GM19351 (cell line): ENCODE data around the gene LDAF1.
"Not testable (repeated sequence)": the region's sequence is repeated elsewhere in the genome, so short reads cannot be mapped to it uniquely, and the experiment has no call there.

ENCODE experiments used
- ATAC-seq: cut with Tn5 transposase; IDR thresholded peaks from one replicate; pipeline ENCODE4 v1.9.1; 2021; ENCODE audit warnings: mild to moderate bottlenecking, moderate library complexity; ENCODE audit not compliant: unreplicated experiment

The LDAF1 gene

DNA sequence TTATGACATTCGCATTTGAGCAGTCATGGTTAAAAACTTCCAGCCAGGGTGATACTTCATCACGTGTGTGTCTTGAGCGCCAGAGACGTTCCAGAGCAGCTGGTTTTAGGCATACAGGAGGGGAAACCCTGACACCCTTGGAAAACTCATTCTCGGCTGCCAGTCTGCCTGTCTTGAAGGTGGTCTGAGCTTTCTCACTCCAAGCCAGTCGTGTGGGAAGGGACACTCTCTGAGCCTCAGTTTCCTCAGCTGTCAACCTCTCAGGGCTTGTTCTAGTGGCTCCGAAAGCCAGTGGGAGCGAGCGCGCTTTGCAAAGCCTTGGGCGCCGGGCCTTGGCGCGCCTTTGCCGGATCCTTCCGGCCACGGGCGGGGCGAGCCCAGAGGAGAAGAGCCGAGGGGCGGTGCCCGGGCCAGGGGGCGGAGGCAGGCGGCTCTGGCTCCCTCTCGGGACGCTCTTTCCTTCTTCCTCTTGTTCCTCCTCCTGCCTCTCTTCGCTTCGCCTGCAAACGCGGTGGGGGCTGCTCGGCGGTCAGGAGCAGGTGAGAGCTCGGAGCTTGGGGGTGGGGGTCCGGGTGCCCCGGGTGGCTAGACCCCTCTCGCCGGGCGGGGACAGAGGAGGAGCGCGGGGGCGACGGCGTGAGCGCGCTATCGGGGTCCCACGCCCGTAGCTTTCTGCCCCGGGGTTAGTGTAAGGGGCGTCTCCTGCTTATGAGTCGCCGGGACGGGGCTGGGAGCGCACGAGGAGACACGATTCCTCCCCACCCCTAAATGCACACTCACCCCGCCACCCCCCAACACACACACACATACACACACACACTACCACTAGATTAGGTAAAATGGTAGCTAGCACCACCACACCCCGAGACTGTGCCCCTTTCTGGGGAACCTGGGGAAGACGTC lies at the start of gene LDAF1:
Gene LDAF1 (plus strand): TSS at position 467 of the 903 bp plus-strand sequence. CDS start 2,509 bp downstream, outside the sequence.
- peak; percentile 93 for ATAC-seq

DNA sequence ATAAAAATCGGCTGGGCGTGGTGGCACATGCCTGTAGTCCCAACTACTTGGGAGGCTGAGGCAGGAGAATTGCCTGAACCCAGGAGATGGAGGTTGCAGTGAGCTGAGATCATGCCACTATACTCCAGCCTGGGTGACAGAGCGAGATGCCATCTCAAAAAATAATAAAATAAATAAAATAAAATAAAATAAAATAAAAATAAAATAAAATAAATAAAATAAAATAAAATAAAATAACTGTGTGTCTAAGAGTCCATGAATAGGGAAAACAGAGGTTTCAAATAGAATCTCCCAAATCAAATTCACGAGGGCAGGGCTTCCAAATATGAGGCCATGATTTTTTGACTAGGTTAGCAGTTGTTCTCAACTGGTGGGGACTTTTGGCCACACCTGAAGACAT lies 42.9 kb upstream of the LDAF1 start:
- ATAC-seq: not testable (repeated sequence)

DNA sequence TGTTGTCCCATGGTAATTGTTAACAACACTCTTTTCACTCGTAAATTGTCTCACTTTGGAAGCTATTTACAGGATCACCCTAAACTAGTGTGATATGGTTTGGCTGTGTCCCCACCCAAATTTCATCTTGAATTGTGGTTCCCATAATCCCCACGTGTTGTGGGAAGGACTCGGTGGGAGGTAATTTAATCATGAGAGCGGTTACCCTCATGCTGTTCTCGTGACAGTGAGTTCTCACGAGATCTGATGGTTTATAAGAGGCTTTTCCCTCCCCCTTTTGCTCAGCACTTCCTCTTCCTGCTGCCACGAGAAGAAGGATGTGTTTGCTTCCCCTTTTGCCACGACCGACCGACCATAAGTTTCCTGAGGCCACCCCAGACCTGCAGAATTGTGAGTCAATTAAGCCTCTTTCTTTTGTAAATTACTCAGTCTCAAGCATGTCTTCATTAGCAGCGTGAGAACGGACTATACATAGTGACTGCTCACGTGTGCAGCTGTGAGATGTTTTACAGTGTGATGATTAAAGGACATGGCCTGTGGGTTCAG lies 42.3 kb upstream of the LDAF1 start:
- no peak for ATAC-seq

DNA sequence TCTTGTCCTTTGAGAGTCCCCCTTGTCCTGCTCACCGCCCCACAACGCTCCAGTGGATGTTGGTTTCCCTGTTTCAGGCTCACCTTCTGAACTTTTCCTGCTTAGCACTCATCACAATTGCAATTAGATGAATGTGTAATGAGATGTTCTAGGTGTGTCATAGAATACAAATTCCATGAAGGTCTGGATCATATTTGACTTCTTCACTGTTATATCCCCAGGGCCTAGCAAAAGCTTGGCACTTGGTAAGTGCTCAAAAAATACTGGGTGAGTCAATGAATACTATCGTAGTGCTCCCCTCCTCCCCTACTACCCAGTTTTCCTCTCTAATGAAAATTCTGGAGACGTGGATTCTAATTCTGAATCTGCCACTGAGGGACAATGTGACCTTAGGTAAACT lies 40.9 kb upstream of the LDAF1 start:
- ATAC-seq: no peak

DNA sequence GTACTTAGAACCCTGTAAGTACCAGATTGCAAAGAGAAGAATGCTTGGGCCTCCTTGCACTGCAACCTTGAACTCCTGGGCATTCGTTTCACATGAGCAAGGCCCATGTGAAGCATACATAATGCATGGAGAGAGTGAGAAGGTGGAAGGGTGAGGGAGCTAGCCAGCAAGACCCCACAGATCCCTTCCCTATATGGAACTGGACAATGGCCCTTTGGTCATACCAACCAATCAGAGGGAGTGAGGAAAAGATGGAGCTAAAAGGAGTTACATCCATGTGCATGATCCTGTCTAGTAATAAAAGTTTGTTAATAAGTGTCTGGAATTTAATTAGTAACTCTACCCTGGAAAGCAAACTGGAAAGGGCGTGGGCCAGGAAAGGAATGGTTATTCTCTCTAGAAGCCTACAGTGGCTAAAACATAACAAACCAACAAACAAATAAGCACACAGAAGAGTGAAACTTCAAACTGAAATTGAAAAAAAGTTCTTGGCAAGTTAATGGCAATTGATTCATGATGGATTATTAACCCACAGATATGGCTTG lies 37.4 kb upstream of the LDAF1 start:
- no peak for ATAC-seq

DNA sequence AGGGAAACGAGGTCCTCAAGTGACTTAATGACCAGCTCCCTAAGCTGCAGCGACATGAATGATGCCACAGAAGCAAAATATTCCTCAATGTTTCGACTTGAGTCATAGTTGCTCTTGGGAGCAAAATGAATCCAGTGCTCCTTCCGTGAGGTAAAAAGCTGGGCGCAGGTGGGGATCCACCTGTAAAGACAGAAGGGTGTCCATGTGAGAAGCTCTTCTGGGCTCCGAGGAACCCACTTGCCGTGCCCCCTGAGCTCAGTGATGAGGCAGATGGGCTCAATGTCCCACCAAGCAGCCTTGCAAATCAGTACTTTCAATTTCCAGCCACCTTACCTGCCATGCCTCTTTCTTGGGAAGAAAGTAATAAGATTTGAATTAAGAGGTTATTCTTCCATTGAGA lies 33.3 kb upstream of the LDAF1 start:
- no peak for ATAC-seq

DNA sequence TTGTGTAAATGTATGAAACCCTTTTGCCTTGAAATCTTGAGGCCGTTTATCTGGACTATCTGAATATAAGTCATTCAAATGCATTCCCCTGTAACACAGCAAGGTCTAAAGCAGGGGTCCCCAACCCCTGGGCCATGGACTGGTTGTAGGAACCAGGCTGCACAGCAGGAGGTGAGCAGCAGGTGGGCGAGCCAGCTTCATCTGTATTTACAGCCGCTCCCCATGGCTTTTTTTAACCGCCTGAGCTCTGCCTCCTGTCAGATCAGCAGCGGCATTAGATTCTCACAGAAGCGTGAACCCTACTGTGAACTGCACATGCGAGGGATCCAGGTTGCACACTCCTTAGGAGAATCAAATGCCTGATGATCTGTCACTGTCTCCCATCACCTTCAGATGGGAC lies 32.0 kb upstream of the LDAF1 start:
- no peak for ATAC-seq

DNA sequence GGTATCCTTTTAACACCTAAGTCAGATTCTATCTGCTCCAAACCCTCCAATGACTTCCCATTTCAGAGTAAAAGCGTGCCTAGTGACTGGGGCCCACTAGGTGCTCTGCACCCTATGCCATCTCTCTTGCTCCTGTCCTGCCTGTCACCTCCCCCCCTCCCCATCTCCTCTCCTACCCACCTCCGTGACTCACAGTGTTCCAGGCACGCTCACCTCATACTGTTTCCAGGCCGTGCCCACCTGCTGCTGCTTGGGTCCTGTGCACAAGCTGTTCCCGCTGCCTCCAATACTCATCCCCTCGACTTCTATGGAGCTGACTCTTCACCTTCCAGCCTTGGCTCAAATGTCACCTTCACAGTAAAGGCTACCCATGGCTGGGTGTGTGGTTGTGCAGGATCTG lies 29.5 kb upstream of the LDAF1 start:
- no peak for ATAC-seq

DNA sequence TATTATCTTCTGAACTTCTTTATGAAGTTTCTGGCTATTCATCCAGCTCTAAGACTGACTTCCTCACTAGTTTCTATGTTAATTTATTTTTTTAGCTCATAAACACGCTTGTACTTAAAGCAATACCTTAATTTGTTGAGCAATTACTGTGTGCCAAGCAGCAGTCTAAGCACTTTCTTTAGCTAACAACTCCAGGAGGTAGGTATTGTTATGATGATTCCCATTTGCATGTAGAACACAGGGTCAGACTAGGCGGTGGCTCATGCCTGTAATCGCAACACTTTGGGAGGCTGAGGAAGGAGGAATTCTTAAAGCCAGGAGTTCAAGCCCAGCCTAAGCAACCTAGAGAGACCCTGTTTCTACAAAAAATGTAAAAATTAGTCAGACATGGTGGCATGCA lies 27.7 kb upstream of the LDAF1 start:
- ATAC-seq: no peak

DNA sequence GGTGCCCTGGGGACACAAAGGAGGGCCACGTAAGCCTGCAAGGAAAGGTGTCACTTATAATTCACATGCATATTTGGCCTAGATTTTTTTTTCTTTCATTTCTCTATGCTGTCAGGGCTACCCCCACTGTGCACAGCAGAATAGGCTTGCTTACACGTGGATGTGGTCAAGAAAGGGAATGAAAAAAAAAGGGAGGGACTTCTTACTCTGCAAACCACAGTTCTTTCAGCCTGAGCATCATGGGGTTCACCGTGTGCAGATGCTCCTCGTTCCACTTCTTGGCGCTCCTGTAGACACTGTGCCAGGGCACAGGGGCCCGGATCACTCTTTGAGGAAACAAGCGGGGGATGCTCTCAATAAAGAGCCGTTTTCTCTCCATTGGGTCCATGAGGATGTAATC lies 24.4 kb upstream of the LDAF1 start:
- ATAC-seq: no peak

DNA sequence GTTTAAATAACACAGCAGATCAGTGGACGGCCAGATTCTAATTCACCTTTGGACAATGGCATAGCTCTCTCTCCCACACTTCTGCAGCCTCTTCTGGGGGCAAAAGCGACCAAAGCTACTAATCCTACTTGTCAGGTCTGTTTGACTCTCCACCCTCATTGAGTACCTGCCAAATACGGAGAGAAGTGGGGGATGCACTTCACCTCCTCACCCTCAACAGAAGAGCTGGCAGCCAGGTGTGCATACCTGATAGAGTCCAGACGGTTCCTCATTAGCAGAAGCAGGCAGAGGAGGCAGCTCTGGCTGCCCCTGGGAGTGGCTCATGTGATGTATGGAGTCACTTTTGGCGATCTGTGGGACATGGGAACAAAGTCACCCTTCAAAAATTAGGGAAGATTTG lies 12.7 kb upstream of the LDAF1 start:
- no peak for ATAC-seq

DNA sequence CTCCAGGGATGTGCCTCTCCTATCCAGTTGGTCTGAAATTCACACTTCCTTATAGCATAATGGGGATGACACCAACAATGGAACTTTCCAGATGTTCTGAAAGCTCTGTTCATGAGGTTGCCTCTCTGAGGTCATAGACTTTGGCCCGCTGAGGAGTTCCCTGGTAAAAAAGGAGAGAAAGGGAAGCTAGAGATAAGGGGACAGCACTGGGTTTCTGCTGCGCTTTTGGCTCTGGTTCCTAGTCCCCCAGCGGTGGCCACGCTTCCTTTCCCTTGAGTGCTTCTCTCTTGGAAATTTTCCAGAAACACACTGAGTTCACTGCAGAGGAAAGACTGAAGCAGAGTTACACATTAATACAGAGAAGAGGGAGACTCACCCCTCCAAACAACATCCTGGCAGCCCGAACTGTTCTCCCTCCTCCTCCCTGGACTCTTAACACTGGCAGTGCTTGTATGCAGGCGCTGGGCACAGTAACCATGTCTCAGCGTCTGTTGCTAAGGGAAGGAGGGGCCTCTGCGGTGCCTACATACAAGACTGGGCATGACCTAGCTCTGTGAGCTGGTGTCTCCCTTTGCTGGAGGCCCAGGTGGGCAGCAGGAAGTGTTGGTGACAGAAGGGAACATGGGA lies 8.0 kb upstream of the LDAF1 start, which contains the start of gene DNAH3:
Gene DNAH3 (minus strand): TSS at position 472 of the 627 bp plus-strand sequence. CDS start 527 bp downstream, outside the sequence.
- ATAC-seq: no peak

DNA sequence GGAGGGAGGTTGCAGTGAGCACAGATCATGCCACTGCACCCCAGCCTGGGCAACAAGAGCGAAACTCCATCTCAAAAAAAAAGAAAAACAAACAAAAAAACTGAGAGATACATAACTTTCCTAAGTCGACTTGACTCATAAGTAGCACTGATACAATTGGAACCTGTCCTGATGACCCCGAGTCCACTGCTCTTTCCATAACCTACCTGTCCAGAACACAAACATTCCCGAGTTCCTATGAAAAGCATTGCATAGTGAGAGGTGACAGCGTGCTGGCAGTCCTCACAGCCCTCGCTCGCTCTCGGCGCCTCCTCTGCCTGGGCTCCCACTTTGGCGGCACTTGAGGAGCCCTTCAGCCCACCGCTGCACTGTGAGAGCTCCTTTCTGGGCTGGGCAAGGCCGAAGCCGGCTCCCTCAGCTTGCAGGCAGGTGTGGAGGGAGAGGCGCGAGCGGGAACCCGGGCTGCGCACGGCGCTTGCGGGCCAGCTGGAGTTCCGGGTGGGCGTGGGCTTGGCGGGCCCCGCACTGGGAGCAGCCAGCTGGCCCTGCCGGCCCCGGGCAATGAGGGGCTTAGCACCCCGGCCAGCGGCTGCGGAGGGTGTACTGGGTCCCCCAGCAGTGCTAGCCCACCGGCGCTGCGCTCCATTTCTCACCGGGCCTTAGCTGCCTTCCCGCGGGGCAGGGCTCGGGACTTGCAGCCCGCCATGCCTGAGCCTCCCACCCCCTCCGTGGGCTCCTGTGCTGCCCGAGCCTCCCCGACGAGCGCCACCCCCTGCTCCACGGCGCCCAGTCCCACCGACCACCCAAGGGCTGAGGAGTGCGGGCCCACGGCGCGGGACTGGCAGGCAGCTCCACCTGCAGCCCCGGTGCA lies 6.1 kb upstream of the LDAF1 start:
- not testable (repeated sequence) for ATAC-seq

DNA sequence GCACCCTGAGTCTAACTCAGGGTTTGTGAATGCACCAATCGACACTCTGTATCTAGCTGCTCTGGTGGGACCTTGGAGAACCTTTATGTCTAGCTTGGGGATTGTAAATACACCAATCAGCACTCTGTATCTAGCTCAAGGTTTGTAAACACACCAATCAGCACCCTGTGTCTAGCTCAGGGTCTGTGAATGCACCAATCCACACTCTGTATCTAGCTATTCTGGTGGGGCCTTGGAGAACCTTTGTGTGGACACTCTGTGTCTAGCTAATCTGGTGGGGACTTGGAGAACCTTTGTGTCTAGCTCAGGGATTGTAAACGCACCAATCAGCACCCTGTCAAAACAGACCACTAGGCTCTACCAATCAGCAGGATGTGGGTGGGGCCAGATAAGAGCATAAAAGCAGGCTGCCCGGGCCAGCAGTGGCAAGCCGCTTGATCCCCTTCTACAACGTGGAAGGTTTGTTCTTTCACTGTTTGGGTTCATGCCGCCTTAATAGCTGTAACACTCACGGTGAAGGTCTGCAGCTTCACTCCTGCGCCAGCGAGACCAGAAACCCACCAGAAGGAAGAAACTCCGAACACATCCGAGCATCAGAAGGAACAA lies 5.2 kb upstream of the LDAF1 start:
- ATAC-seq: not testable (repeated sequence)

DNA sequence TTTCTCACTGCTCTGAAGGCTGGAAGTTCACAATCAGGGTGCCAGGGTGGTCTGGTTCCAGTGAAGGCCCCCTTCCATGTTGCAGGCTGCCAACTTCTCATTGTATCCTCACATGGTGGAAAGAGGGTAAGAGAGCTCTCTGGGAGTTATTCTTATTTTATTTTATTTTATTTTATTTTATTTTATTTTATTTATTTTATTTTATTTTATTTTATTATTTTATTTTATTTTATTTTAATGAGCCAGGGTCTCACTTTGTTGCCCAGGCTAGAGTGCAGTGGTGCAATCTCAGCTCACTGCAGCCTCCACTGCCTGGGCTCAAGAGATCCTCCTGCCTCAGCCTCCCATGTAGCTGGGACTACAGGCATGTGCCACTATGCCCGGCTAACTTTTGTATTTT lies 2.5 kb upstream of the LDAF1 start:
- ATAC-seq: not testable (repeated sequence)

DNA sequence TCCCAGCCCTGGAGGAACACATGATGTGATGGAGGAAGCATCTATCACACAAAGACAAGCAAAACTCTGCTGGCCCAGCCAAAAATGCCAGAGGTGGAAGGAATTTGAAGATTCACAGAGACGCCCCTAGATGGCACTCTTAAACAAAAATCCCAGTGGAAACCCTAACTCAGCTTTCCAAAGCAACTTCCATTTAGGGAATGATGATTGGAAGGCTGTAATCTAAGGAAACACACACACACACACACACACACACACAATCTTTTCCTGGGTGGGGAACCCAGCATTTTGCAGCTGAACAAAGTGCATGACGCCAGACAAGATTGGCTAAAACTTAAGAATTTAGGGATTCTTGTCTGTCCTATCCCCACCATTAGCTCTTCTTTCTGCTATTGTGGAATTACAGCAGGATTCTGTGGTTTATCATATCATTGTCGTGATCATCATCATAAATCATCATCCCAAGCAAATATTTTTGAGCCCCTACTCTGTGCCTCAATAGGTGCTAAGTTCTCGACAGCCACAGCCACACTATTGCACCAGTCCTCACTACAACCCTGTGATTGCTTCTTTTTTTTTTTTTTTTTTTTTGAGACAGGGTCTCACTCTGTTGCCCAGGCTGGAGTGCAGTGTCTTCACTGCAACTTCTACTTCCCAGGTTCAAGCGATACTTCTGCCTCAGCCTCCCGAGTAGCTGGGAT lies 1.6 kb upstream of the LDAF1 start:
- no peak for ATAC-seq

DNA sequence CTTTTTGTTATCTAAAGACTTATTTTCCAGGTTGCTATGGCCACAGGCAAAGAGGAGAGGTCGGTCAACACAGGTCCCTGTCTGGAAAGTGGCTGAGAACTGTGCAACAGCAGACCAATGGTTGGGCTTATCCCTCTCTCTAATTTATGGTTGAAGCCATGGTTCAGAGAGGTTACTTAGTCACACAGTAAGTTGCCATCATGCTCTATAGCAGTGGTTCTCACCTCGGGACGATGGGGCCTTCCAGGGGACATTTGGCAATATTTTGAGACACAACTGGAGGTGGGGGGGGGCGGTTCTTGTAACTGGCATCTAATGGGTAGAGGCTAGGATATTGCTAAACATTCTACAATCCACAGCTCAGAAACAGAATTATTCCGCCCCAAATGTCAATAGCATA lies 842 bp upstream of the LDAF1 start:
- no peak for ATAC-seq

DNA sequence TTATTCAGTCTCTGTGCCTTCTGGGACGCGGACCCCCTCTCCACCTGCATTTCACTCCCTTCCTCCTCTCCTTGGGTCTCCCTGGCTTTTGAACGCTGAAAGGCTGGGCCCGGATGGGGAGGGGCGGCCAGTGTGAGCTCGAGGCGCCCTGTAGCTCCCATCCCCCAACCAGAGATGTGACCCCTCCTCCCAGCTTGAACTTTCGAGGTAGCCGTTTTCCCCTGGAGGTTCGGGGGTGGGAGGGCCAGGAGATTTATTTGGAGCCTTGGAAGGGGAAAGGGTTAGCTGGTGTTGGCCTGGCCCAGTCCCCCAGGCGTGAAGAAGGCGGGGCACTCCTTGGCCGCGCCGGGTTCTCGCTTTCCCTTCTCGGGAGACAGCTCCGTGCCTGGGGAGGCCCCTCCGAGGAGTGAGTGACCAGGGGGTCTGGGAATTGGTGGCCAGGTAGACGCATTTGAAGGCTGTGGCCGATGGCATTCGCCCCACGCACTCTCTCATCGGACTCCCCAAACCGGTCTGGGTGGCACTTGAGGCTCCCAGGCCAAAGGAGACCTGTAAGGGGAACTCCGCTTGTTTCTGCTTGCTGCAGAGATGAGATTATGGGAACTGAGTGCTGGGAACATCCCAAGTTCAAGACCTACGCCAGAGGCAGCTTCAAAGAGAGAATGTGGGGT lies 942 bp downstream of the LDAF1 start:
- ATAC-seq: no peak

DNA sequence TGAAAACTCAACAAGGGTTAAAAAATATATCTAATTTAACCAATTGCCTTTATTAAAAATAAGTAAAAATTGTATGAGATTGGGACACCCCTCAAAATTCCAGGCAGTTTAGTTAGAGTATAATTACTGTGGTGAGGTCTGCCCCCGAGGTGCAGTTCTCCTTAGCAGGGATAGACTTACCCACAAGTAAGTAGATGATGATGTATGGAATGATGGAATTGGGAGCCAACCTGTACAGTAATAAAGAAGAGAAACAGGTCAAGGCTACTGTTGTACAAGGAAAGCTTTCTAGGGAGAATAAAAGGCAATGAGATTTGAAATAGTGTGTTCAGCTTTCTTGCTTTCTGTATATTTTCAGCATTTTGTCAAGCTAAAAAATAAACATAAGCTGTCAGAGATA lies 1.8 kb downstream of the LDAF1 start:
- ATAC-seq: no peak
